Hepatocyte (in vitro differentiated cells): ENCODE measurements around the gene LEMD3. TPM values are rescaled to one million over a fixed set of nuclear protein-coding genes. Genes with fewer than 3 reads are reported as not detected.

Experiments used
- DNase-seq: peaks from one replicate; pipeline ENCODE4 v3.0.0-alpha.2; 2016; ENCODE audit warnings: low spot score
- H2AFZ ChIP-seq: fragments of 200-600 bp; sonication (generic); 2 replicates; pipeline ENCODE4 v1.6.0; 2016; ENCODE audit warnings: antibody characterized with exemption, mild to moderate bottlenecking
- H3K27ac ChIP-seq: fragments of 200-600 bp; sonication (generic); 2 replicates; pipeline ENCODE4 v1.5.1; 2016; ENCODE audit warnings: mild to moderate bottlenecking
- H3K27me3 ChIP-seq: fragments of 200-600 bp; sonication (generic); 2 replicates; pipeline ENCODE4 v1.6.1; 2016
- H3K36me3 ChIP-seq: fragments of 200-600 bp; sonication (generic); replicated peaks from 2 replicates; pipeline ENCODE4 v1.5.1; 2016; ENCODE audit warnings: low read depth; ENCODE audit not compliant: insufficient read depth
- H3K4me1 ChIP-seq: fragments of 200-600 bp; sonication (generic); 2 replicates; pipeline ENCODE4 v1.5.1; 2016; ENCODE audit warnings: mild to moderate bottlenecking, moderate library complexity; ENCODE audit not compliant: insufficient read depth
- H3K4me2 ChIP-seq: fragments of 200-600 bp; sonication (generic); 2 replicates; pipeline ENCODE4 v1.6.0; 2016
- H3K4me3 ChIP-seq: fragments of 200-600 bp; sonication (generic); 2 replicates; pipeline ENCODE4 v1.5.1; 2016; ENCODE audit warnings: mild to moderate bottlenecking
- H3K79me2 ChIP-seq: fragments of 200-600 bp; sonication (generic); 2 replicates; pipeline ENCODE4 v1.6.0; 2017; ENCODE audit warnings: mild to moderate bottlenecking
- H3K9me2 ChIP-seq: fragments of 200-600 bp; sonication (generic); replicated peaks from 2 replicates; pipeline ENCODE4 v1.6.0; 2017; ENCODE audit warnings: mild to moderate bottlenecking; ENCODE audit not compliant: insufficient read depth
- H3K9me3 ChIP-seq: fragments of 200-600 bp; sonication (generic); 2 replicates; pipeline ENCODE4 v1.5.1; 2016; ENCODE audit warnings: low read depth, mild to moderate bottlenecking
- H4K20me1 ChIP-seq: fragments of 200-600 bp; sonication (generic); 2 replicates; pipeline ENCODE4 v1.6.0; 2016; ENCODE audit warnings: mild to moderate bottlenecking; ENCODE audit not compliant: insufficient read depth, poor library complexity, severe bottlenecking
- CTCF ChIP-seq: fragments of 200-600 bp; sonication (generic); IDR thresholded peaks from 2 replicates; pipeline ENCODE4 v1.5.1; 2016; ENCODE audit warnings: antibody characterized with exemption, mild to moderate bottlenecking; ENCODE audit not compliant: poor library complexity
- EZH2 ChIP-seq: fragments of 200-600 bp; sonication (generic); IDR thresholded peaks from 2 replicates; pipeline ENCODE4 v1.6.1; 2016; ENCODE audit warnings: antibody characterized with exemption, mild to moderate bottlenecking, borderline replicate concordance
- EZH2phosphoT487 ChIP-seq: fragments of 200-600 bp; sonication (generic); IDR thresholded peaks from one replicate; pipeline ENCODE4 v1.6.1; 2018; ENCODE audit warnings: antibody characterized with exemption, mild to moderate bottlenecking, low read depth, moderate library complexity; ENCODE audit not compliant: unreplicated experiment, severe bottlenecking
- WGBS: methylation state at CpG from one replicate; pipeline ENCODE4 v1.1.6; 2016; ENCODE audit warnings: low lambda C conversion rate; ENCODE audit errors: missing lambda C conversion rate; 5-methylcytosine and 5-hydroxymethylcytosine counted together
- polyA plus RNA-seq: library from polyadenylated mRNA; unstranded; fragments of >200 nt; fragmentation: Nextera tagmentation; extraction: Ambion mirVana; gene quantifications from 2 replicates; pipeline ENCODE4 v1.2.1, GENCODE V29; 2016
- total RNA-seq: library from RNA; depleted of rRNA; stranded (reverse); fragments of >200 nt; gene quantifications from 2 replicates; pipeline ENCODE4 v1.2.3, GENCODE V29; 2014

Gene LEMD3
- total and polyA plus RNA-seq, 2 experiments from 2014 or later, result 15.5 to 51.1 TPM

DNA sequence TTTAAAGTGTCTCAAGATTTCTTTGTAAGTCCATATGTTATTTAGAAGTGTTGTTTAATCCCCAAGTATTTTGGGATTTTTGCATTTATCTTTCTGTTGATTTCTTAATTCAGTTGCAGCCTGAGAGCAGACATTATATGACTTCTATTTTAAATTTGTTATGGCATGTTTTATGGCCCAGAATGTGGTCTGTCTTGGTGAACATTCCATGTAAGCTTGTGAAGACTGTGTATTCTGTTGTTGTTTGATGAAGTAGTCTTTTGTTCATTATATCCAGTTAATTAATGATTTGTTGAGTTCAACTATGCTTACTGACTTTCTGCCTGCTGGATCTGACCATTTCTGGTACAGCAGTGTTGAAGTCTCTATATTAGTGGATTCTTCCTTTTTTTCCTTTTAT is 34.0 kb downstream of the LEMD3 start:
- no peaks in the 10 kb centered on the region for H3K27me3 ChIP-seq
- H2AFZ ChIP-seq, result no peak overlapping the region
- H3K4me3 ChIP-seq, result no peak overlapping the region
- TF ChIP-seq CTCF (no peak), EZH2phosphoT487 (no peak), EZH2 (no peak)
- no peak overlapping the region for H3K4me2 ChIP-seq
- H3K4me1 ChIP-seq, result no peaks in the 10 kb centered on the region
- DNase-seq, result no peak
- H3K9me3 ChIP-seq, result no peaks in the 10 kb centered on the region
- H3K9me2 ChIP-seq, result no peaks in the 10 kb centered on the region
- peaks cover 43% of the 10 kb centered on the region for H4K20me1 ChIP-seq
- no peaks in the 10 kb centered on the region for H3K36me3 ChIP-seq
- peaks cover 100% of the 10 kb centered on the region for H3K79me2 ChIP-seq
- H3K27ac ChIP-seq, result no peak overlapping the region

DNA sequence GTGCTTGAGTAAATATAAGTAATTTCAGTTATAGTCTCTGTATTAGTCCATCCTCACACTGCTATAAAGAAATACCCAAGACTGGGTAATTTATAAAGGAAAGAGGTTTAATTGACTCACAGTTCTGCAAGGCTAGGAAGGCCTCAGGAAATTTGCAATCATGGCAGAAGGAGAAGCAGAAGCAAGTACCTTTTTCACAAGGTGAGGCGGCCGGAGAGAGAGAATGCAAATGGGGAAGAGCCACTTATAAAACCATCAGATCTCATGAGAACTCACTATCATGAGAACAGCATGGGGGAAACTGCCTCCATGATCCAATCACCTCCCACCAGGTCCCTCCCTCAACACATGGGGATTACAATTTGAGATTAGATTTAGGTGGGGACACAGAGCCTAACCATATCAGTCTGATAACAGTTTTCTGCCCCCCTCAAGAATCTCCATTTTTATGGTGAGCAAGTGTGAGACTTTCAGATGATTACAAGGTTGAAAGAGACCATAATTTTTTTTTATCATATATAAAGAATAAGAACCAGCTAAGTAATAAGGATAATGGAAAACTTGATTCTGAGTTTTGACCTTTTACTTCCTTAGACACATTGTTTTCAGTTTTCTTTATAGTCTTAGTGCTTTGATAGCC is 35.6 kb downstream of the LEMD3 start:
- no peaks in the 10 kb centered on the region for H3K9me3 ChIP-seq
- no peak for DNase-seq
- no peaks in the 10 kb centered on the region for H3K4me1 ChIP-seq
- H3K9me2 ChIP-seq, result no peaks in the 10 kb centered on the region
- H3K79me2 ChIP-seq, result peaks cover 100% of the 10 kb centered on the region
- WGBS, result 96% methylated on average over 2 of the region's 2 CpGs
- H3K27me3 ChIP-seq, result no peaks in the 10 kb centered on the region
- H3K27ac ChIP-seq, result no peak overlapping the region
- no peak overlapping the region for H3K4me3 ChIP-seq
- no peak overlapping the region for H3K4me2 ChIP-seq
- no peak overlapping the region for H2AFZ ChIP-seq
- no peaks in the 10 kb centered on the region for H3K36me3 ChIP-seq
- TF ChIP-seq EZH2 (no peak), EZH2phosphoT487 (no peak), CTCF (no peak)
- peaks cover 59% of the 10 kb centered on the region for H4K20me1 ChIP-seq

- Histone ChIP-seq H3K4me2 (no peak overlapping the region), H3K27me3 (no peaks in the 10 kb centered on the region), H3K9me2 (no peaks in the 10 kb centered on the region), H4K20me1 (peaks cover 59% of the 10 kb centered on the region), H3K27ac (no peak overlapping the region), H2AFZ (no peak overlapping the region), H3K36me3 (no peaks in the 10 kb centered on the region), H3K4me1 (no peaks in the 10 kb centered on the region), H3K4me3 (no peak overlapping the region), H3K9me3 (no peaks in the 10 kb centered on the region), H3K79me2 (peaks cover 97% of the 10 kb centered on the region)
- DNase-seq, result no peak
- TF ChIP-seq EZH2phosphoT487 (no peak), CTCF (no peak), EZH2 (no peak)
These were observed 36.5 kb downstream of the LEMD3 start for GRCh38 chr12:65205886-65206285.

DNA sequence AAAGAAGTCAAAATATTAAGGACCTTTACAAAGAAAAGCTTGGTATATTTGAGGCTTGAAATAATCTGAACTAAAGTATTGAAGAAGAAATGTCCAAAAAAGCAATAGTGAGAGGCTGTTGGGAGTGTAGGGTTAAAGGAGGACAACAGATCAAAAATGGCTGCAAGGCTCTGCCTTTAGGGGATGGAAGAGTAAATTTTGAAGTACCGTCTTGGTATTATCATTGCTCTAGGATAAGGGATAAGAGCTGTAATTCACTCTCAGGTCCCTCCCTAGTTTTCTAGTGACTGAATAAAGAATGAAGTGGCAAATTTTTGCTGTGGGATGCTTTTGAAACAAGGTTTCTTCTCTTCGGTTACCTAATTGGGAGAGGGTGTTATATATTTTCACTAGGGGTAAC is 38.7 kb downstream of the LEMD3 start:
- H3K27ac ChIP-seq, result no peak overlapping the region
- H3K4me1 ChIP-seq, result no peaks in the 10 kb centered on the region
- no peaks in the 10 kb centered on the region for H3K36me3 ChIP-seq
- H3K79me2 ChIP-seq, result peaks cover 79% of the 10 kb centered on the region
- TF ChIP-seq EZH2 (no peak), CTCF (no peak), EZH2phosphoT487 (no peak)
- H4K20me1 ChIP-seq, result peaks cover 45% of the 10 kb centered on the region
- no peaks in the 10 kb centered on the region for H3K9me3 ChIP-seq
- no peaks in the 10 kb centered on the region for H3K9me2 ChIP-seq
- no peak overlapping the region for H3K4me2 ChIP-seq
- H3K4me3 ChIP-seq, result no peak overlapping the region
- no peaks in the 10 kb centered on the region for H3K27me3 ChIP-seq
- DNase-seq, result no peak
- H2AFZ ChIP-seq, result no peak overlapping the region
- 73% methylated on average over 2 of the region's 2 CpGs for WGBS
